Activated CD8-positive, alpha-beta T cell treated with anti-CD3 and anti-CD28 coated beads for 36 hours (primary cell): ENCODE results near the gene ZNF366. TPM values are rescaled to one million over a fixed set of nuclear protein-coding genes. Genes with fewer than 3 reads are reported as not detected.

Experiments
- ATAC-seq: fragments of 200-7000 bp; cut with Tn5 transposase; one replicate; pipeline ENCODE4 v1.10.0; 2021; ENCODE audit warnings: mild to moderate bottlenecking, moderate library complexity
- CTCF ChIA-PET: fragments of 350-600 bp; sonication (Branson Sonifier 250); formaldehyde crosslinking; loops from one replicate; lab custom pipeline; 2021; ENCODE audit warnings: antibody characterized with exemption; lab: Charles Lee
- POLR2A ChIA-PET: fragments of 350-600 bp; sonication (Branson Sonifier 250); formaldehyde crosslinking; loops from one replicate; lab custom pipeline; 2021; ENCODE audit warnings: antibody characterized with exemption; lab: Charles Lee
- DNase-seq: peaks from one replicate; pipeline ENCODE4 v3.0.0-alpha.2; 2020
- H3K27ac Mint-ChIP-seq: one replicate; pipeline ENCODE4 v1.8.0; 2021; ENCODE audit warnings: mild to moderate bottlenecking, mixed read lengths
- H3K27me3 Mint-ChIP-seq: one replicate; pipeline ENCODE4 v1.8.0; 2021; ENCODE audit warnings: mixed read lengths
- H3K36me3 Mint-ChIP-seq: one replicate; pipeline ENCODE4 v1.8.0; 2021; ENCODE audit warnings: low read depth, mixed read lengths
- H3K4me1 Mint-ChIP-seq: one replicate; pipeline ENCODE4 v1.8.0; 2021; ENCODE audit warnings: low read depth, mixed read lengths
- H3K4me3 Mint-ChIP-seq: one replicate; pipeline ENCODE4 v1.8.0; 2021; ENCODE audit warnings: mild to moderate bottlenecking, moderate library complexity, mixed read lengths
- H3K9me3 Mint-ChIP-seq: one replicate; pipeline ENCODE4 v1.8.0; 2021; ENCODE audit warnings: mixed read lengths
- intact Hi-C: fragments of 100-400 bp; cut with micrococcal nuclease; formaldehyde crosslinking; loops from one replicate; pipeline ENCODE4 v1.10.0; 2022
- total RNA-seq, 2 experiments: library from RNA; stranded (reverse); gene quantifications; one replicate each; pipeline ENCODE4 v1.2.3, GENCODE V29; 2021
- TF ChIP-seq, protein P1 (sequence below): fragments of 200-600 bp; IDR thresholded peaks from one replicate; pipeline ENCODE4 v1.8.0; 2022; ENCODE audit warnings: antibody characterized with exemption, mild to moderate bottlenecking

Gene ZNF366
- total RNA-seq, 2 experiments from 2014 or later: not detected

DNA sequence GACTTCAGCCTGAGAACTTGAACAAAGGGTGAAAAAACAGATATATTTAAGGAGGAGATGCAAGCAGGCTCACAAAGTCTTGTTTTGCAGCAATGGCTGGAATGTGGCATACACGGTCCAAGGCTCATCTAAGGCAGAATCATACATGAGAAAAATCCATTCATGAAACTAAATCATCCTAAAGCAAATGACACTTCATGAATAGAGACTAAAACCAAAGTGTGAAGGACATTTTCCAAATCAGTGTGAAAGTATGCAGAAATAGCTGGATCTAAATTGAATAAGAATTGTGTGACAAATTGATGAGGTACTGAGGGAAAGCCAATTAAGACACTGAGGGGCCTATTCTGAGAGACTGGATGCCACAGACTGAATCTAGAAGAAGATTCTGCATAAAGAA is 27.3 kb downstream of the ZNF366 start:
- no peak for ATAC-seq
- Mint-ChIP-seq H3K4me1 (no peaks in the 10 kb centered on the region), H3K36me3 (no peaks in the 10 kb centered on the region), H3K9me3 (no peaks in the 10 kb centered on the region), H3K27me3 (peaks cover 5% of the 10 kb centered on the region), H3K4me3 (no peak overlapping the region), H3K27ac (no peak overlapping the region)
- no peak for DNase-seq
- POLR2A ChIA-PET: no interaction called here
- intact Hi-C loops: no loop called here
- CTCF ChIA-PET: no interaction called here
- TF ChIP-seq, protein P1, sequence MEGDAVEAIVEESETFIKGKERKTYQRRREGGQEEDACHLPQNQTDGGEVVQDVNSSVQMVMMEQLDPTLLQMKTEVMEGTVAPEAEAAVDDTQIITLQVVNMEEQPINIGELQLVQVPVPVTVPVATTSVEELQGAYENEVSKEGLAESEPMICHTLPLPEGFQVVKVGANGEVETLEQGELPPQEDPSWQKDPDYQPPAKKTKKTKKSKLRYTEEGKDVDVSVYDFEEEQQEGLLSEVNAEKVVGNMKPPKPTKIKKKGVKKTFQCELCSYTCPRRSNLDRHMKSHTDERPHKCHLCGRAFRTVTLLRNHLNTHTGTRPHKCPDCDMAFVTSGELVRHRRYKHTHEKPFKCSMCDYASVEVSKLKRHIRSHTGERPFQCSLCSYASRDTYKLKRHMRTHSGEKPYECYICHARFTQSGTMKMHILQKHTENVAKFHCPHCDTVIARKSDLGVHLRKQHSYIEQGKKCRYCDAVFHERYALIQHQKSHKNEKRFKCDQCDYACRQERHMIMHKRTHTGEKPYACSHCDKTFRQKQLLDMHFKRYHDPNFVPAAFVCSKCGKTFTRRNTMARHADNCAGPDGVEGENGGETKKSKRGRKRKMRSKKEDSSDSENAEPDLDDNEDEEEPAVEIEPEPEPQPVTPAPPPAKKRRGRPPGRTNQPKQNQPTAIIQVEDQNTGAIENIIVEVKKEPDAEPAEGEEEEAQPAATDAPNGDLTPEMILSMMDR: no peak

DNA sequence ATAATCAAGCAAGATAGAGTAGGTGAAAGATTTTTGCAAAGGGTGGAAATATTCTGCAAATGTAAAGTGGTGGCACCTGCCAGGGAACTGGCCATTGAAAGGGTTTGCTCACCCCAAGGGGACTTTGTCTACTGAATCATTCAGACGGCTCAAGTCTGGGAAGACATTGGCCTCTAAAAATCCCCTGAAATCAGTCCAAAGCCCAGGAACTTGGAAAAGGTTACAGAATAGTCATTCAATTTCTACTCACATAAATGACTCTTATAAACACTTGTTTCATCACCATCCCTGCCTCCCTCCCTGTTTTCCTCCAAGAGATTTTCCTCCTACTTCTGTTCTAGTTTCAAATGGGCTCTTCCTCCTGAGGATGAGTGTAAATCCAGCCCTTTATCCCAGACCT is 28.5 kb downstream of the ZNF366 start:
- Mint-ChIP-seq H3K4me3 (no peak overlapping the region), H3K4me1 (no peaks in the 10 kb centered on the region), H3K27ac (no peak overlapping the region), H3K36me3 (no peaks in the 10 kb centered on the region), H3K9me3 (no peaks in the 10 kb centered on the region), H3K27me3 (peaks cover 9% of the 10 kb centered on the region)
- ChIA-PET CTCF (no interaction called here), POLR2A (no interaction called here)
- DNase-seq: no peak
- ATAC-seq: no peak
- TF ChIP-seq, protein P1: no peak
- intact Hi-C loops: no loop called here

DNA sequence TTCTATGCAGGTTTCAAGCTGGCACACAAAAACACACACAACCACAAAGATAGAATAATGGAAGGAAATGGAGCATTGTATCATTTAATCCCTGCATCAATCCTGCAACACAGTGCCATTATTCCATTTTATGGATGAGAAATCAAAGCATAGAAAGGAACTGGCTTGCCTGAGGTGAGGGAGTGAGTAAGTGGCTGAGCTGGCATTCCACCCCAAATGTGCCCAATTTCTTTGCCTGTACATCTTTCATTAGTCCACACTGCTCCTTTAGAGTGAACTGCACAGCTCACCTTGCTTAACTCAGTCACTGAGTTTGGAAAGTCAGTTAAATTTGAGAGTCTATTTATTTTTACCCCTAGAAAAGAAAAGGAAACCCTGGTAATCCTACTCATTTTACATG is 28.9 kb downstream of the ZNF366 start:
- ChIA-PET CTCF (no interaction called here), POLR2A (no interaction called here)
- no peaks in the 10 kb centered on the region for H3K4me1 Mint-ChIP-seq
- H3K27me3 Mint-ChIP-seq: peaks cover 9% of the 10 kb centered on the region
- no peak for ATAC-seq
- intact Hi-C loops: no loop called here
- H3K4me3 Mint-ChIP-seq: no peak overlapping the region
- no peak for DNase-seq
- H3K9me3 Mint-ChIP-seq: no peaks in the 10 kb centered on the region
- TF ChIP-seq, protein P1: no peak
- H3K36me3 Mint-ChIP-seq: no peaks in the 10 kb centered on the region
- H3K27ac Mint-ChIP-seq: no peak overlapping the region

DNA sequence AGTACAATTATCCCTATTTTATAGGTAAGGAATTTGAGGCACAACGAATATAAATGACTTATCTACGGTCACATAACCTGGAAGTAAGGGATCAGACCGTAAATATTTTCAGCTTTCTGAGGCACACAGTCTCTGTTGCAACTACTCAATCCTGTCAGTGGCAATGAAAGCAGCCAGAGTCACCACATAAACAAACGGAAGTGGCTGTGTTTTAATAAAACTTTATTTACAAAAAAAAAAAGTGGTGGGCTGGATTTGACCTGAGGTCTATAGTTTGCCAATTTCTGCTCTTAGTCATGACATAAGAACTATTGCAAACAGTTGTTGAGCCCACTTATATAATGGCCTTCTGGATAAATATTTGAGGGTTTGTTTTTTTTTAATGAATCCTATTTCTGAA is 29.6 kb downstream of the ZNF366 start:
- TF ChIP-seq, protein P1: no peak
- H3K9me3 Mint-ChIP-seq: no peaks in the 10 kb centered on the region
- H3K27ac Mint-ChIP-seq: no peak overlapping the region
- no peak for DNase-seq
- no peaks in the 10 kb centered on the region for H3K4me1 Mint-ChIP-seq
- CTCF ChIA-PET: no interaction called here
- POLR2A ChIA-PET: no interaction called here
- H3K27me3 Mint-ChIP-seq: peaks cover 14% of the 10 kb centered on the region
- intact Hi-C loops: no loop called here
- no peak for ATAC-seq
- H3K4me3 Mint-ChIP-seq: no peak overlapping the region
- H3K36me3 Mint-ChIP-seq: no peaks in the 10 kb centered on the region

DNA sequence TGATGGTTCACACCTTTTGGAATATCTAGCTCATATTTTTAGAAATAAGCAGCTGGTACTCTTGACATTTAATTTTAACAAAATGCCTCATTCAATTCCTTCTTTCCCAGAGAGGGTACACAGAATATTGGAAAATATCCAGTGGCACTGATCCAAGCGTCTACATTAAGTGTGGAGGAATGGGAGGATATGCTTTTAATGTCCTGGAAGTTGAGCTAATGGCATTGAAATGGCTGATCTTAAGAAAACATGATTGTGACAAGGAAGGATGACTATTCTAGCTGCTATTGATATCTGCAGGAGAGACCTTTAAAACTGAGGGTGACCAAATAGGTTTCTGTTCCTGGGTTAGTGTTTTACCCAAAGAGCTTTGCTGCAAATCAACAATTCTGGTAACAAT is 30.0 kb downstream of the ZNF366 start:
- Mint-ChIP-seq H3K4me3 (no peak overlapping the region), H3K36me3 (no peaks in the 10 kb centered on the region), H3K9me3 (no peaks in the 10 kb centered on the region), H3K4me1 (no peaks in the 10 kb centered on the region), H3K27ac (no peak overlapping the region), H3K27me3 (peaks cover 17% of the 10 kb centered on the region)
- ChIA-PET CTCF (no interaction called here), POLR2A (no interaction called here)
- intact Hi-C loops: no loop called here
- TF ChIP-seq, protein P1: no peak
- DNase-seq (no peak), ATAC-seq (no peak)
